B cell (primary cell): ENCODE results near the gene METTL21C. TPM values are rescaled to one million over a fixed set of nuclear protein-coding genes. Genes with fewer than 3 reads are reported as not detected.

Source experiments
- ATAC-seq: fragments of 200-7000 bp; cut with Tn5 transposase; one replicate; pipeline ENCODE4 v1.10.0; 2021; ENCODE audit warnings: low read depth, mild to moderate bottlenecking, moderate number of reproducible peaks, moderate library complexity
- CTCF ChIA-PET: fragments of 350-600 bp; sonication (Branson Sonifier 250); formaldehyde crosslinking; loops from one replicate; lab custom pipeline; 2021; ENCODE audit warnings: antibody characterized with exemption, inconsistent platforms; lab: Charles Lee
- POLR2A ChIA-PET: fragments of 350-600 bp; sonication (Branson Sonifier 250); formaldehyde crosslinking; loops from one replicate; lab custom pipeline; 2021; ENCODE audit warnings: antibody characterized with exemption; lab: Charles Lee
- DNase-seq: peaks from one replicate; pipeline ENCODE4 v3.0.0; 2013
- H2AFZ ChIP-seq: 2 replicates; pipeline ENCODE4 v1.6.1; 2012; ENCODE audit warnings: mild to moderate bottlenecking, low read depth, low read length; ENCODE audit not compliant: insufficient read depth, poor library complexity, severe bottlenecking
- H3K27ac ChIP-seq, 2 donors: 1 replicate in 1 of 2; 2 replicates in 1 of 2; pipeline ENCODE4 v1.5.1; 2012 to 2013; ENCODE audit warnings: low read length in 2 of 2, mild to moderate bottlenecking in 2 of 2, moderate library complexity in 1 of 2
- H3K27me3 ChIP-seq, 4 experiments: fragments of 200-600 bp in 1 of 4; sonication (generic) in 1 of 4; replicated peaks in 1 of 4; 1 replicate in 2 of 4; 2 replicates in 2 of 4; pipeline versions ENCODE4 v1.6.1 to v1.7.0; 2013 to 2016; ENCODE audit warnings: low read length in 3 of 4, mild to moderate bottlenecking in 2 of 4, mixed read lengths in 1 of 4, moderate library complexity in 1 of 4; ENCODE audit not compliant: insufficient read depth in 4 of 4, control insufficient read depth in 3 of 4; ENCODE audit errors: control extremely low read depth in 1 of 4
- H3K36me3 ChIP-seq, 2 experiments: replicated peaks in 1 of 2; 1 replicate in 1 of 2; 2 replicates in 1 of 2; pipeline versions ENCODE4 v1.6.1 to v1.7.1; 2013; ENCODE audit warnings: low read length in 1 of 2; ENCODE audit not compliant: insufficient read depth in 2 of 2, control insufficient read depth in 1 of 2; ENCODE audit errors: control extremely low read depth in 1 of 2, extremely low read depth in 1 of 2
- H3K4me1 ChIP-seq, 2 donors: fragments of 200-600 bp in 1 of 2; sonication (generic) in 1 of 2; 1 replicate in 1 of 2; 2 replicates in 1 of 2; pipeline versions ENCODE4 v1.5.1 to v1.6.1; 2013 to 2017; ENCODE audit warnings: low read length in 2 of 2; ENCODE audit not compliant: control insufficient read depth in 2 of 2, insufficient read depth in 2 of 2
- H3K4me2 ChIP-seq: replicated peaks from 2 replicates; pipeline ENCODE3; 2012; ENCODE audit warnings: mild to moderate bottlenecking, low read depth, low read length; ENCODE audit not compliant: poor library complexity, severe bottlenecking
- H3K4me3 ChIP-seq, 5 experiments: fragments of 200-600 bp in 1 of 5; sonication (generic) in 1 of 5; 1 replicate in 3 of 5; 2 replicates in 2 of 5; pipeline versions ENCODE4 v1.5.1 to v1.7.0; 2011 to 2016; ENCODE audit warnings: low read length in 4 of 5, mild to moderate bottlenecking in 4 of 5, low read depth in 2 of 5, control low read depth in 1 of 5, moderate library complexity in 1 of 5; ENCODE audit not compliant: insufficient read depth in 1 of 5; ENCODE audit errors: control extremely low read depth in 1 of 5, extremely low read depth in 1 of 5
- H3K79me2 ChIP-seq: fragments of 200-600 bp; sonication (generic); one replicate; pipeline ENCODE4 v1.6.0; 2016; ENCODE audit warnings: low read length; ENCODE audit not compliant: control insufficient read depth, insufficient read depth
- H3K9ac ChIP-seq: fragments of 200-600 bp; sonication (generic); 2 replicates; pipeline ENCODE4 v1.6.1; 2017; ENCODE audit warnings: mild to moderate bottlenecking, low read length, moderate library complexity
- H3K9me3 ChIP-seq, 3 donors: one replicate each; pipeline versions ENCODE4 v1.6.1 to v1.7.1; 2013; ENCODE audit warnings: low read length in 2 of 3; ENCODE audit not compliant: control insufficient read depth in 2 of 3, insufficient read depth in 1 of 3; ENCODE audit errors: control extremely low read depth in 1 of 3
- H4K20me1 ChIP-seq: 2 replicates; pipeline ENCODE4 v1.6.0; 2012; ENCODE audit warnings: mild to moderate bottlenecking, low read length; ENCODE audit not compliant: insufficient read depth, control insufficient read depth, poor library complexity, severe bottlenecking
- H3K27ac Mint-ChIP-seq: one replicate; pipeline ENCODE4 v1.8.0; 2021; ENCODE audit warnings: mixed read lengths
- H3K27me3 Mint-ChIP-seq: one replicate; pipeline ENCODE4 v1.8.0; 2021; ENCODE audit warnings: mixed read lengths
- H3K4me1 Mint-ChIP-seq: one replicate; pipeline ENCODE4 v1.8.0; 2021; ENCODE audit warnings: mixed read lengths
- H3K4me3 Mint-ChIP-seq: one replicate; pipeline ENCODE4 v1.8.0; 2021; ENCODE audit warnings: mixed read lengths
- H3K9me3 Mint-ChIP-seq: one replicate; pipeline ENCODE4 v1.8.0; 2022; ENCODE audit warnings: mixed read lengths; ENCODE audit not compliant: insufficient read depth
- CTCF ChIP-seq: fragments of 200-600 bp; IDR thresholded peaks from one replicate; pipeline ENCODE4 v1.8.0; 2022; ENCODE audit warnings: antibody characterized with exemption, mild to moderate bottlenecking
- EZH2 ChIP-seq: IDR thresholded peaks from 2 replicates; pipeline ENCODE4 v1.6.1; 2012; ENCODE audit warnings: borderline replicate concordance, low read depth, mild to moderate bottlenecking, moderate library complexity, low read length; ENCODE audit not compliant: insufficient read depth, poor library complexity, severe bottlenecking
- WGBS: methylation state at CpG from one replicate; pipeline ENCODE4 v1.1.5; 2013; ENCODE audit warnings: missing lambda C conversion rate; ENCODE audit not compliant: insufficient coverage; 5-methylcytosine and 5-hydroxymethylcytosine counted together
- intact Hi-C: fragments of 100-400 bp; cut with micrococcal nuclease; formaldehyde crosslinking; loops from one replicate; pipeline ENCODE4 v1.10.0; 2022
- polyA minus RNA-seq: library from RNA; depleted of rRNA, polyadenylated mRNA; stranded (reverse); fragments of >200 nt; gene quantifications from 2 replicates; pipeline ENCODE4 v1.2.3, GENCODE V29; 2012
- polyA plus RNA-seq: library from polyadenylated mRNA; depleted of rRNA; stranded (reverse); fragments of >200 nt; gene quantifications from 2 replicates; pipeline ENCODE4 v1.2.3, GENCODE V29; 2012
- total RNA-seq, 2 donors: library from RNA; stranded (reverse); fragments of 120-200 nt in 1 of 2; gene quantifications; 1 replicate in 1 of 2; 2 replicates in 1 of 2; pipeline versions ENCODE4 v1.2.3 to v1.2.4, GENCODE V29; 2013 to 2022

METTL21C gene
- total RNA-seq (not detected in 2 replicates), polyA plus RNA-seq (not detected in 2 replicates), polyA minus RNA-seq (not detected in 2 replicates)
- total RNA-seq (2013): 0.72 TPM

- no peak for TF ChIP-seq CTCF
- no peak for TF ChIP-seq EZH2
- Histone ChIP-seq H3K9me3 (peaks cover 0 to 9% (median 0%) of the 10 kb centered on the region in 3 donors), H3K36me3 (no peaks in the 10 kb centered on the region), H3K79me2 (no peaks in the 10 kb centered on the region), H3K4me1 (no peaks in the 10 kb centered on the region), H3K4me2 (no peak within 1 kb of the TSS), H3K27me3 (peaks cover 0 to 11% (median 2%) of the 10 kb centered on the region in 4 experiments), H3K27ac (no peak within 1 kb of the TSS), H3K4me3 (no peak within 1 kb of the TSS), H2AFZ (no peak within 1 kb of the TSS), H3K9ac (no peak within 1 kb of the TSS), H4K20me1 (no peaks in the 10 kb centered on the region)
- Mint-ChIP-seq H3K27ac (no peak within 1 kb of the TSS), H3K4me1 (no peaks in the 10 kb centered on the region), H3K4me3 (no peak within 1 kb of the TSS), H3K27me3 (peaks cover 65% of the 10 kb centered on the region), H3K9me3 (peaks cover 4% of the 10 kb centered on the region)
- ChIA-PET CTCF (no interaction called here), POLR2A (no interaction called here)
- ATAC-seq (no peak), DNase-seq (no peak)
- 95% methylated on average over 2 of the region's 6 CpGs for WGBS
- intact Hi-C loops: no loop called here
Measured at GRCh38 chr13:102694937-102695336, at the start of gene METTL21C. TSS of gene METTL21C (minus strand) at chr13:102695044. CDS start at chr13:102694498, 546 bp downstream.

GRCh38 chr13:102742506-102742905 is 47.7 kb upstream of the METTL21C start:
- no peaks in the 10 kb centered on the region for H4K20me1 ChIP-seq
- no peak overlapping the region for H3K27ac ChIP-seq
- no peaks in the 10 kb centered on the region for H3K4me1 Mint-ChIP-seq
- ChIA-PET POLR2A (no interaction called here), CTCF (no interaction called here)
- no peak overlapping the region for H3K9ac ChIP-seq
- no peak for ATAC-seq
- H2AFZ ChIP-seq: no peak overlapping the region
- H3K27ac Mint-ChIP-seq: no peak overlapping the region
- intact Hi-C loops: no loop called here
- no peaks in the 10 kb centered on the region for H3K4me1 ChIP-seq
- H3K4me3 Mint-ChIP-seq: no peak overlapping the region
- TF ChIP-seq EZH2 (no peak), CTCF (no peak)
- no peaks in the 10 kb centered on the region for H3K79me2 ChIP-seq
- H3K9me3 ChIP-seq: peaks cover 0 to 2% (median 0%) of the 10 kb centered on the region in 3 donors
- peaks cover 0 to 4% (median 2%) of the 10 kb centered on the region in 4 experiments for H3K27me3 ChIP-seq
- H3K27me3 Mint-ChIP-seq: peaks cover 59% of the 10 kb centered on the region
- DNase-seq: no peak
- H3K36me3 ChIP-seq: no peaks in the 10 kb centered on the region
- no peaks in the 10 kb centered on the region for H3K9me3 Mint-ChIP-seq
- H3K4me3 ChIP-seq: no peak overlapping the region
- no peak overlapping the region for H3K4me2 ChIP-seq
